Stimulated activated CD4-positive, alpha-beta T cell treated with anti-CD3 and anti-CD28 coated beads, Interleukin-2, amount 100 ng/mL, for 4 hours (primary cell): Measurements from ENCODE around the gene GTF2H3.
"Not testable (repeated sequence)": the region's sequence is repeated elsewhere in the genome, so short reads cannot be mapped to it uniquely, and the experiment has no call there.

Experiments used
- DNase-seq: peaks from one replicate; pipeline ENCODE4 v3.0.0-alpha.2; 2020; ENCODE audit warnings: low read depth

GTF2H3 gene

GRCh38 chr12:123633379-123634141, at the start of gene GTF2H3, which contains the start of gene EIF2B1:
Gene GTF2H3 (plus strand): TSS chr12:123633829. CDS start chr12:123633860, 31 bp downstream.
Gene EIF2B1 (minus strand): TSS chr12:123633686. CDS start chr12:123633557, 129 bp downstream.
- DNase-seq: peak; percentile 94

GRCh38 chr12:123591702-123592481, 41.7 kb upstream of the GTF2H3 start:
- no peak for DNase-seq

- no peak for DNase-seq
These were observed 37.9 kb upstream of the GTF2H3 start for GRCh38 chr12:123595729-123596128.

GRCh38 chr12:123597100-123597499, 36.5 kb upstream of the GTF2H3 start:
- DNase-seq: no peak

GRCh38 chr12:123598522-123598921, 35.1 kb upstream of the GTF2H3 start:
- no peak for DNase-seq

- DNase-seq: no peak
These were observed 34.3 kb upstream of the GTF2H3 start for GRCh38 chr12:123599310-123599709.

- no peak for DNase-seq
These were observed 33.9 kb upstream of the GTF2H3 start for GRCh38 chr12:123599721-123600120.

- peak; percentile 76 for DNase-seq
These were observed 31.8 kb upstream of the GTF2H3 start, which contains the start of gene DDX55 for GRCh38 chr12:123601602-123602489. Gene DDX55 (plus strand): TSS chr12:123602099. CDS start chr12:123602149, 50 bp downstream.

- no peak for DNase-seq
These were observed 30.9 kb upstream of the GTF2H3 start for GRCh38 chr12:123602651-123603195.

GRCh38 chr12:123603495-123603894, 30.1 kb upstream of the GTF2H3 start:
- not testable (repeated sequence) for DNase-seq

GRCh38 chr12:123607756-123608155, 25.9 kb upstream of the GTF2H3 start:
- no peak for DNase-seq

GRCh38 chr12:123608182-123608581, 25.4 kb upstream of the GTF2H3 start:
- no peak for DNase-seq

GRCh38 chr12:123614110-123614509, 19.5 kb upstream of the GTF2H3 start:
- no peak for DNase-seq

- no peak for DNase-seq
These were observed 19.1 kb upstream of the GTF2H3 start for GRCh38 chr12:123614531-123614930.

- no peak for DNase-seq
These were observed 16.5 kb upstream of the GTF2H3 start for GRCh38 chr12:123617144-123617543.

- no peak for DNase-seq
These were observed 16.0 kb upstream of the GTF2H3 start for GRCh38 chr12:123617580-123617979.

GRCh38 chr12:123621101-123621500, 12.5 kb upstream of the GTF2H3 start:
- DNase-seq: no peak

GRCh38 chr12:123621619-123622530, 11.8 kb upstream of the GTF2H3 start:
- no peak for DNase-seq

- DNase-seq: no peak
These were observed 523 bp downstream of the GTF2H3 start for GRCh38 chr12:123634142-123634561.

- DNase-seq: no peak
These were observed 10.3 kb downstream of the GTF2H3 start for GRCh38 chr12:123643911-123644310.

GRCh38 chr12:123645380-123645779, 11.8 kb downstream of the GTF2H3 start:
- no peak for DNase-seq
